HG03025 (cell line): ENCODE results near the gene ZC3H12C.
"Not testable (repeated sequence)": the region's sequence is repeated elsewhere in the genome, so short reads cannot be mapped to it uniquely, and the experiment has no call there.

Experiments used
- ATAC-seq: cut with Tn5 transposase; IDR thresholded peaks from one replicate; pipeline ENCODE4 v1.9.1; 2021; ENCODE audit warnings: mild to moderate bottlenecking, moderate library complexity; ENCODE audit not compliant: unreplicated experiment, low FRiP score

The ZC3H12C gene

GRCh38 chr11:110200836-110201235 is 107.6 kb downstream of the ZC3H12C start:
- no peak for ATAC-seq

DNA sequence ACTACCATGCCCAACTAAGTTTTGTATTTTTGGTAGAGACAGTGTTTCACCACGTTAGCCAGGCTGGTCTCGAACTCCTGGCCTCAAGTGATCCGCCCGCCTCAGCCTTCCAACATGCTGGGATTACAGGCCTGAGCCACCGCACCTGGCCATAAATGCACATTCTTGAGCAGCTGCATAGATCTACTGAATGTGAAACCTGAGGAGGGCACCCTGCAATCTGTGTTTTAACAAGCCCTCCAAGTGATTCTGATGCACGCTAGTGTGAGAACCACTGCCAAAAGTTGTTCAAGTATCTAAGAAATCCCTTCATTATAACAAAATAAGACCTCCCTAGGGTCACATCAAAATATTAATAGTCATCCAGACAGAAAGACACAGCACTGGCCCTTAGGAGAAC is 113.9 kb downstream of the ZC3H12C start:
- no peak for ATAC-seq

DNA sequence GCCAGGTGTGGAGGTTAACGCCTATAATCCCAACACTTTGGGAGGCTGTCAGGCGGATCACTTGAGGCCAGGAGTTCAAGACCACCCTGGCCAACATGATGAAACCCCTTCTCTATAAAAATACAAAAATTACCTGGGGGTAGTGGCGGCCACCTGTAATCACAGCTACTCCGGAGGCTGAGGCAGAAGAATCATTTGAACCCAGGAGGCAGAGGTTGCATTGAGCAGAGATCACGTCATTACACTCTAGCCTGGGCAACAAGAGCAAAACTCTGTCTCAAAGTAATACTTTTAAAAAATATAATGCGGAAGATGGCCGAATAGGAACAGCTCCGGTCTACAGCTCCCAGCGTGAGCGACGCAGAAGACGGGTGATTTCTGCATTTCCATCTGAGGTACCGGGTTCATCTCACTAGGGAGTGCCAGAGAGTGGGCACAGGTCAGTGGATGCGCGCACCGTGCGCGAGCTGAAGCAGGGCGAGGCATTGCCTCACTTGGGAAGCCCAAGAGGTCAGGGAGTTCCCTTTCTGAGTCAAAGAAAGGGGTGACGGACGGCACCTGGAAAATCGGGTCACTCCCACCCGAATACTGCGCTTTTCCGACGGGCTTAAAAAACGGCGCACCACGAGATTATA is 115.6 kb downstream of the ZC3H12C start:
- not testable (repeated sequence) for ATAC-seq

GRCh38 chr11:110209313-110209694 is 116.1 kb downstream of the ZC3H12C start:
- not testable (repeated sequence) for ATAC-seq

GRCh38 chr11:110217223-110217877 is 124.2 kb downstream of the ZC3H12C start:
- no peak for ATAC-seq

GRCh38 chr11:110217936-110218335 is 124.7 kb downstream of the ZC3H12C start:
- ATAC-seq, result no peak

GRCh38 chr11:110219006-110219785 is 126.0 kb downstream of the ZC3H12C start:
- ATAC-seq, result no peak
